ENCODE data around the gene ALDOA.
"Not testable (repeated sequence)": the region's sequence is repeated elsewhere in the genome, so short reads cannot be mapped to it uniquely, and the experiment has no call there.

The ALDOA gene

DNA sequence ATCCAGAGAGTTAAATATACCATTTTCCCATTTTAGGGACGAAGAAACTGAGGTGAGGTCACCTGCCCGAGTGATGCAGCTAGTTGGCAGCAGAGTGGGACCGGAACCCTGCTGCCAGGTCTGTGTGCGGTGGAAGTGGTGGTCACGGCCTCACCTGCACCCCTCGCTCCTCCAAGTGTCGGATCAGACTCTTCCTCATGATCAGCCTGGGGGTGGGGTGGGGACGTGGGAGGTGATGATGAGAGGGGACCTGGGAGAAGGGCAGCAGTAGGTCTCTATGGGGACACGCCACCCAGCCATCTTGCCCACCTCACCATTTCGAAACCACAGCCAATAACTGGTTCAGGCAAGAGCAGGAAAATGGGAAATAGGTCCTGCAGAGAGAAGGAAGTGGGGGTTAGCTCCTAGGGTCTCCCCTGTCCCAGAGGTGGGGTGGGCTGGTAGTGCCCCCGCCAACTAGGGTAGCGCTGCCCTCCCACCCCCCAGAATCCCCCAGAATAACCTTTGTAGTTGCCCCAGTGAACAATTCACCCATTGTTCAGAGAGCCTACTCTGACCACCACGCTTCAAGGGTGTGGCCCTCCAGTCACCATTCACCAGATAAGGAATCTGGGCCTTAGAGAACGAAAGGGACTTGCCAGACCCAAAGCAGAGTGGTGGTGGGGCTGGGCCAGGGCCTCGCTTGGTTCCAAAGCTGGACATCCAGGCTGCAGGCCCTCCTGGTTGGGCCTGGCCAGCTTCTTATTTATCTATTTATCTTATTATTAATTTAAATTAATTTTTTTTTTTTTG, 42.7 kb downstream of the ALDOA start:
- peaks cover 4% of the 10 kb centered on the region for H3K4me1 ChIP-seq (ENCODE audit: control insufficient read depth, insufficient read depth, low read length, unreplicated experiment)
- H3K36me3 ChIP-seq (ENCODE audit: insufficient read depth, low read length): peaks cover 25% of the 10 kb centered on the region; the same call in 1 of the 2 replicates
- no peaks in the 10 kb centered on the region for H3K27me3 ChIP-seq (ENCODE audit: insufficient read depth, low read length)
- no peak overlapping the region for H3K4me3 ChIP-seq (ENCODE audit: low read depth, low read length)
- H2AFZ ChIP-seq (ENCODE audit: low read length, unreplicated experiment): no peak overlapping the region
- no peaks in the 10 kb centered on the region for H3K79me2 ChIP-seq (ENCODE audit: control insufficient read depth, insufficient read depth, low read length, unreplicated experiment)
- no peak overlapping the region for H3K27ac ChIP-seq (ENCODE audit: low read depth, low read length)

DNA sequence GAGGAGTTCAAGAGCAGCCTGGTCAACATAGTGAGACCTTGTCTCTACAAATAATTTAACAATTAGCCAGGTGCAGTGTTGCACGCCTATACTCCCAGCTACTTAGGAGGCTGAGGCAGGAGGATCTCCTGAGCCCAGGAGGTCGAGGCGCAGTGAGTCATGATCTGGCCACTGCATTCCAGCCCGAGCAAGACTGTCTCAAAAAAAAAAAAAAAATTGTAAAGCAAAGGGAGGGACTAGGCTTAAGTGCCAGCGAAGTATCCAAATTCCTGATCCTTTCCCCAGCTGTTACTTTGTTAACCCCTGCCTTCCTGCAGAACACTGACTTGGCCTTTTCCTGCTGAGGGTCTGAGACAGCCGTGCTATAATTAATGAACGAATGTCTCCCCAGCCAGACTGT, 45.1 kb downstream of the ALDOA start:
- Histone ChIP-seq H3K36me3 (ENCODE audit: insufficient read depth, low read length) (peaks cover 15% of the 10 kb centered on the region; the same call in 1 of the 2 replicates), H3K79me2 (ENCODE audit: control insufficient read depth, insufficient read depth, low read length, unreplicated experiment) (no peaks in the 10 kb centered on the region), H3K27ac (ENCODE audit: low read depth, low read length) (no peak overlapping the region), H3K27me3 (ENCODE audit: insufficient read depth, low read length) (no peaks in the 10 kb centered on the region), H2AFZ (ENCODE audit: low read length, unreplicated experiment) (no peak overlapping the region), H3K4me3 (ENCODE audit: low read depth, low read length) (no peak overlapping the region), H3K4me1 (ENCODE audit: control insufficient read depth, insufficient read depth, low read length, unreplicated experiment) (peaks cover 16% of the 10 kb centered on the region)

DNA sequence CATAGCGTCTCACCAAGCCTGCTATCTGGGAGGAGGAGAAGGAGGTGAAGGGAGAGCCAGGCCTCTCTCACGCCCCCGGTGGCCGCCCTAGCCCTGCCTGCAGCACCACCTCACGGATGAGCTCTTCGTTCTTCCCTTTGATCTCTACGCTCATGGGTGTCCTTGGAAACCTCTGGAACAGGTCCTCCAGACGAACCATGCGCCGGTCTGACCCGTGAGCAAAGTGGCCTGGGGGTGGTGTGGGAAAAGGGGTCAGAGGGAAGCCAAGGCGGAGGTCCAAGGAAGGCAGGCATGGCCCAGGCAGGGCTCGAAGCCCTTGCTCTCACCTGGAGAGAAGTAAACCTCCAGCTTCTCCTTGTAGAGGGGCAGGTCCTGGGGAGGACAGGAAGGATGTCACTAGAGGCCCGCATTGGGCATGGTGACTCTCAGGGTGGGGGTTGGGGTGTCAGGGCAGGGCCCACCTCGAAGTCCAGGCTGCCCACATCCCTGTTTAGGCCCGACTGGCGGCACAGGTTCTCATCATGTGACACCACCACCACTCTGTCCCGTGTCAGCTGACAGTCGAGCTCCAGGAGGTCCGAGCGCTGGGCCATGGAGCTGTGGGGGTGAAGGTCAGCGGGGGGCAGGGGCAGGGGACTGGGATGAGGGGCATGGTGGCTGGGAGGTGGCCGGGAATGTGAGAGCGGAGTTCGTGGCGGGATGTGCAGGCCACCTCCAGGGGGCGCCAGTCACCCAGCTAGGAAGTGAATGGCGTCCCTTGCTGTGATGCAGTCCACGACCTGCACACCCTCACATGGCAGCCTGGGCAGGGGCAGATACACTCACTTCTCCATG, 46.9 kb downstream of the ALDOA start:
- H3K79me2 ChIP-seq (ENCODE audit: control insufficient read depth, insufficient read depth, low read length, unreplicated experiment): no peaks in the 10 kb centered on the region
- H3K4me3 ChIP-seq (ENCODE audit: low read depth, low read length): no peak overlapping the region
- H2AFZ ChIP-seq (ENCODE audit: low read length, unreplicated experiment): no peak overlapping the region
- H3K27ac ChIP-seq (ENCODE audit: low read depth, low read length): no peak overlapping the region
- peaks cover 16% of the 10 kb centered on the region for H3K4me1 ChIP-seq (ENCODE audit: control insufficient read depth, insufficient read depth, low read length, unreplicated experiment)
- H3K27me3 ChIP-seq (ENCODE audit: insufficient read depth, low read length): no peaks in the 10 kb centered on the region
- peaks cover 19% of the 10 kb centered on the region; the same call in 1 of the 2 replicates for H3K36me3 ChIP-seq (ENCODE audit: insufficient read depth, low read length)

DNA sequence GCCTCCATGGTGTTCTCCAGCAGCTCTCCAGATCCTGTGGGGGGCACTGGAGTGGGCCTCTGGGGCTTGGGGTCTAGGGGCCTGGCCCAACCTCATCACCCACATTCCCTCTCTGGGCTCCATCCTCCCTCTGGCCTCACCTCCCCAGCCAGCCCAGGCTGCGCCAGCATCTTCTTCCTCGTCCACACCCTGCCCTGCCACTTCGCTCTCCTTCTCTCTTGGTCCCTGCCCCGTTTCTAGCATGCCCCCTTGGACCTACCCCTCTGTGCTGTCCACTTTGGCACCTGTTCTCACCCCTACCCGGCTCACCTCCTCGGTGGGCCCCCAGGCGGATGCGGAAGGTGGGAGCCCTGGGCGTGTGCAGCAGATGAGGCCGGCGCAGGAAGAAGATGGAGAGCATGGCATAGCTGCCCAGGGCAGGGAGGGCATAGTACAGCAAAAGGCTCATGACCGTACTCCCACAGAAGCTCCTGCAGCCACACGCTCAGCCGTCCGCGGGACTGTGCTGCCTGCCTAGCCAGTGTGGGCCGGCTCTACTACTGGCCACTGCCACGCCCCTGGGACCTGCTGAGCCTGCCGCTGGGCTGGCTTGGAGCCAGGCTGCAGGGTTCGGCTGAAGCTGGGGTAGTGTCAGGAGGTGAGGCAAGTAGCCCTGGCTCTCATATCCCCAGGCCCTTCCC, 47.6 kb downstream of the ALDOA start, which contains the start of gene GDPD3:
Gene GDPD3, minus strand, starts transcription at position 507 of the 680 bp plus-strand sequence. Its CDS starts 59 bp downstream, at position 448.
- H3K4me1 ChIP-seq (ENCODE audit: control insufficient read depth, insufficient read depth, low read length, unreplicated experiment): peaks cover 16% of the 10 kb centered on the region
- H3K27ac ChIP-seq (ENCODE audit: low read depth, low read length): peak within 1 kb of the TSS; percentile 52
- H3K4me3 ChIP-seq (ENCODE audit: low read depth, low read length): no peak within 1 kb of the TSS
- H3K36me3 ChIP-seq (ENCODE audit: insufficient read depth, low read length): peaks cover 16% of the 10 kb centered on the region; the same call in 1 of the 2 replicates
- no peak within 1 kb of the TSS for H2AFZ ChIP-seq (ENCODE audit: low read length, unreplicated experiment)
- H3K79me2 ChIP-seq (ENCODE audit: control insufficient read depth, insufficient read depth, low read length, unreplicated experiment): no peaks in the 10 kb centered on the region
- H3K27me3 ChIP-seq (ENCODE audit: insufficient read depth, low read length): no peaks in the 10 kb centered on the region

DNA sequence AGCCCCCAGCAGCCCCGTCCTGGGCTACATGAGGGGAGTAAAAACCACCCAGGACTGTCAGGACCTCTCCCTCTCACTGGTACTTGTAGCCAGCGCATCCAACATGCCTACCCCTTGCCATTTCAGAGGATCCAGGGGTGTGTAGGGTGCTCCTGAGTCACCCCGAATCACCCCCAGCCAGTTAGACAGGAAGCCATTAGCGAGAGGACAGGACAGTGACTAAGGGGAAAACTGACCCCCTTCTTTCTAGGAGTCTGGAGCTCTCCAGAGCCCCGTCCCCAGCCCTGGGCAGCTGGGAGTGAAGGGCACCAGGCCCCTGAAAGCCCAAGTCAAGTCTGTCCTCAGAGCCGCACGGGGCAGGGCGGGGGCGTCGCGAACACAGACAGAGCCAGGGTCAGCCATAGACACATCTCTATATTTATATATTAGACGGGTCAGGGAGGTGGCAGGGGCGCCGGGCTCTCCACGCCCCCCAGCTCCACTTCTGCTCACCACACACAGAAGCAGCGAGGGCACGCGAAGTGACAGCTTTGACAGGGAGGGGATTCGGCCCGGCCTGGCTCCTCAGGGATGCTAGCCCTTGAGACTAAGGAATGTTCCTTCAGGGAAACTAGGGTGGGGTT, 48.3 kb downstream of the ALDOA start:
- no peaks in the 10 kb centered on the region for H3K27me3 ChIP-seq (ENCODE audit: insufficient read depth, low read length)
- H3K27ac ChIP-seq (ENCODE audit: low read depth, low read length): peak overlapping the region; percentile 52
- H3K79me2 ChIP-seq (ENCODE audit: control insufficient read depth, insufficient read depth, low read length, unreplicated experiment): no peaks in the 10 kb centered on the region
- peaks cover 14% of the 10 kb centered on the region; the same call in 1 of the 2 replicates for H3K36me3 ChIP-seq (ENCODE audit: insufficient read depth, low read length)
- no peak overlapping the region for H2AFZ ChIP-seq (ENCODE audit: low read length, unreplicated experiment)
- peaks cover 16% of the 10 kb centered on the region for H3K4me1 ChIP-seq (ENCODE audit: control insufficient read depth, insufficient read depth, low read length, unreplicated experiment)
- H3K4me3 ChIP-seq (ENCODE audit: low read depth, low read length): no peak overlapping the region

DNA sequence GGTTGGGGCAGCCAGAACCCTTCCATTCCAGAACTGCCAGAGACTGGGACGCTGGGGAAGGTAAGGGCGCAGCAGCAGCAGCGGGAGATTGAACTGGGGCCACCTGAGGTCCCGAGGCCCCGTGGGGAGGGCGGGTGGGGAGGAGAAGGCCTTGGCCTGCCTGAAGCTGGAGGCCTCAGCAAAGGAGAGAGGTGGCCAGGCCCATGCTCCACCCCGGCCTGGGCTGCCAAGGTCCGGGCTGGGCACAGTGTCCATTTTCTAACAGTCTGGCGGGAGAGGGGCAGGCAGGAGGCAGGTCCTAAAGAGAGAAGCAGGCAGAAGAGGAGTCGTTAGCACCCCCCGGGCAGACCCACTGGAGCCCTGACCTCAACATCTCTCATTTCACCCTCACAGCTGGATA, 48.9 kb downstream of the ALDOA start:
- H3K4me1 ChIP-seq (ENCODE audit: control insufficient read depth, insufficient read depth, low read length, unreplicated experiment): peaks cover 16% of the 10 kb centered on the region
- no peaks in the 10 kb centered on the region for H3K79me2 ChIP-seq (ENCODE audit: control insufficient read depth, insufficient read depth, low read length, unreplicated experiment)
- peaks cover 14% of the 10 kb centered on the region; the same call in 1 of the 2 replicates for H3K36me3 ChIP-seq (ENCODE audit: insufficient read depth, low read length)
- H3K27me3 ChIP-seq (ENCODE audit: insufficient read depth, low read length): no peaks in the 10 kb centered on the region
- no peak overlapping the region for H2AFZ ChIP-seq (ENCODE audit: low read length, unreplicated experiment)
- H3K27ac ChIP-seq (ENCODE audit: low read depth, low read length): peak overlapping the region; percentile 52; the same call in 1 of the 2 replicates
- H3K4me3 ChIP-seq (ENCODE audit: low read depth, low read length): no peak overlapping the region

GRCh38 chr16:30114833-30115232, 49.3 kb downstream of the ALDOA start:
- not testable (repeated sequence) for H2AFZ ChIP-seq (ENCODE audit: low read length, unreplicated experiment); H3K4me3 ChIP-seq (ENCODE audit: low read depth, low read length); H3K27ac ChIP-seq (ENCODE audit: low read depth, low read length); H3K79me2 ChIP-seq (ENCODE audit: control insufficient read depth, insufficient read depth, low read length, unreplicated experiment); H3K27me3 ChIP-seq (ENCODE audit: insufficient read depth, low read length)
- H3K4me1 ChIP-seq (ENCODE audit: control insufficient read depth, insufficient read depth, low read length, unreplicated experiment): peaks cover 16% of the 10 kb centered on the region
- H3K36me3 ChIP-seq (ENCODE audit: insufficient read depth, low read length): peaks cover 17% of the 10 kb centered on the region; the same call in 1 of the 2 replicates

DNA sequence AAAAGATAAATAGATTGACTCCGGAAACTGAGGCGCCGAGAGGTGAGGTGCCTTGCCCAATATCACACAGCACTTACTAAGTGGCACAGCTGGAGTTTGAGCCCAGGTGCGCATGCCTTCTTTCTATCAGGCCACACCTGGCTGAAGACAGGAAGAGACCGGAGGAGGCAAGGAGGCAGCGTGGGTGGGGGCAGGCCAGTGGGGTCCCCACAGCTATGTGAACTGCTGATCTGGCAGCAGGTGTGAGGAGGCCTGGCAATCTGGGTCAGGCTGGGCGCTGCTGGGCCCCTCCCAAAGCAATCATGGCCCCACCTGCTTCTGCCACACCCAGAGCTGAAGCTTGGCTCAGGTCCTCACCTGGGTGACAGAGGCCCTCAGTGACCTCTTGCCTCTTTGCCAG, 49.7 kb downstream of the ALDOA start:
- Histone ChIP-seq H3K4me1 (ENCODE audit: control insufficient read depth, insufficient read depth, low read length, unreplicated experiment) (peaks cover 16% of the 10 kb centered on the region), H3K27ac (ENCODE audit: low read depth, low read length) (no peak overlapping the region), H3K27me3 (ENCODE audit: insufficient read depth, low read length) (no peaks in the 10 kb centered on the region), H3K4me3 (ENCODE audit: low read depth, low read length) (no peak overlapping the region), H3K36me3 (ENCODE audit: insufficient read depth, low read length) (peaks cover 17% of the 10 kb centered on the region; the same call in 1 of the 2 replicates), H2AFZ (ENCODE audit: low read length, unreplicated experiment) (no peak overlapping the region), H3K79me2 (ENCODE audit: control insufficient read depth, insufficient read depth, low read length, unreplicated experiment) (no peaks in the 10 kb centered on the region)

GRCh38 chr16:30116291-30117207, 51.0 kb downstream of the ALDOA start:
- Histone ChIP-seq H3K79me2 (ENCODE audit: control insufficient read depth, insufficient read depth, low read length, unreplicated experiment) (no peaks in the 10 kb centered on the region), H2AFZ (ENCODE audit: low read length, unreplicated experiment) (no peak overlapping the region), H3K4me1 (ENCODE audit: control insufficient read depth, insufficient read depth, low read length, unreplicated experiment) (peaks cover 21% of the 10 kb centered on the region), H3K27me3 (ENCODE audit: insufficient read depth, low read length) (no peaks in the 10 kb centered on the region), H3K4me3 (ENCODE audit: low read depth, low read length) (no peak overlapping the region), H3K27ac (ENCODE audit: low read depth, low read length) (no peak overlapping the region), H3K36me3 (ENCODE audit: insufficient read depth, low read length) (peaks cover 10% of the 10 kb centered on the region; the same call in 1 of the 2 replicates)

Data from ACC112 (cell line).